NCI-H2196 treated with DMSO at 0.1 percent for 48 hours (cell line): ENCODE results near the gene NAA20.

ENCODE experiments used
- DNase-seq: peaks from one replicate; lab custom pipeline; 2025; ENCODE audit not compliant: unreplicated experiment; lab: John Stamatoyannopoulos, UW

The NAA20 gene, protein sequence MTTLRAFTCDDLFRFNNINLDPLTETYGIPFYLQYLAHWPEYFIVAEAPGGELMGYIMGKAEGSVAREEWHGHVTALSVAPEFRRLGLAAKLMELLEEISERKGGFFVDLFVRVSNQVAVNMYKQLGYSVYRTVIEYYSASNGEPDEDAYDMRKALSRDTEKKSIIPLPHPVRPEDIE

DNA sequence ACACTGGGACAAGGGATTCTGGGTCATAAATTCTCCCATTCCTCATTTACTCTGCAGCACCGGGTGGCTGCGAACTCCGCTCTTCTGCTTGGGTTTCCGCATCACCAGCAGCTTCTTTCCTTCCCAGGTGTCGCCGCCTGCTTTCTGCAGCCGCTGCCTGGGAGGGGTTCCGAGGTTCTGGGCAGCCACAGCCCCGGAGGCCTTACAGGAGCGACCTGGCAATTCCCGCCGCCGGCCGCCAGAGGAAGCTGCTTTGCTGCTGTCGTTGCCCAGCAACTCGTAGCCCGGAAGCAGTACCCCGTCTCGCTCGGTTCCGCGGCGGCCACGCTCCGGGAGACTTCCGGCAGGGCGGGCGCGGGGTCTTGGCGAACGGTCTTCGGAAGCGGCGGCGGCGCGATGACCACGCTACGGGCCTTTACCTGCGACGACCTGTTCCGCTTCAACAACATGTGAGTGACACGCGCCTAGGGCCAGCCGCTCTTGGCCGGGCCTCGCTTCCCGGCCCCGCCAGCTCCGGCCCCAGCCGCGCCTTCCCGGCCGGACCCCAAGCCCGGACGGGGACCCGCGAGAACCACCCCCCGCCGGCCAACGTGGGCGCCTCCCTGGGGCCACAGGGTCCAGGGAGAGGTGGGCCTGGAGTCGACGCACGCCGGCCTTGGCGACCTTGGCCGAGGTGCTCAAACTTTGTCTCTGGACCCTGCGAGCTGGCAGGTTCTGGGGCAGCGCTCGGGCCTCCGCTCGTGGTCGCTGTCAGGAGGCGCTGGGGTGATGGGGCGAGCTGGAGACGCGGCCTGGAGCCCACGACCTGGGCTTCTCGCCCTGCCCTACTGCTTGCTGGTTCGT, at the start of gene NAA20:
Gene NAA20, plus strand, starts transcription at position 362 of the 843 bp plus-strand sequence. Its CDS starts 35 bp downstream, at position 397.
- peak; percentile 94 for DNase-seq

DNA sequence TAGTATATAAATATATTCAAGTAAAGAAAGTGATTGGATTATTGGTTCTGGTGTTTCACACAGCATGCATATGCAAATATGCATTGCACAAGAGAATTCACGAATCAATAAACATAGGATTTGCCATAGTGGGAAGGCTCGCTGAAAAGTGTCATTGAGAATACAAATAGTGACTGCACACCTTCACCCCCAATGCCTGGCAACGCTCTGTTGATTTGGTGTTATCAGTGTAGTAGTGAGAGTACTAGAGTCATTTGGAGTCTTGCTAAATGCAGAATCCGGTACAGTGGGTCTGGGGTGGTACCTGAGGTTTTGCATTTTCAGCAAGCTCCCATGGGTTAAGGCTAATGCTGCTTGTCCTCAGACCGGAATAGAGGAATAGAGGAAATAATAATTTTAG, 49.7 kb upstream of the NAA20 start:
- no peak for DNase-seq

DNA sequence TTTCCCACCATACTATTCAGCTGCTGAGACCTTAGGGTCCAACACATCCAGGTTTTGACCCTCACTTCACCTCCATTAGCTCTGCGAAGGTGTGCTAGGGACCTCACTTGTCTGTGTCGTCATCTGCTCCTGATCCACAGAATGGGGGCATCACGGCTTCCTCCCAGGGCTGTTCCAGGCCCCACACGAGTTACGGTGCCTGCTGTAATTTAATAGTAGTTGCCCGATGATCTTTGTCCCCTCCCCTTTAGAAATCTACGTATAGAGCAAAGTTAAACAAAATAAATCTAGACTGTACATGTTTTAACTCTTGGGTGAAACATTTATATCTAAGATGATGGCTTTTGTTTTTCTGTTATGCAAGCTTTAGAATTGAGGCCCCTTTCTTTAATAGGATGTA, 49.1 kb upstream of the NAA20 start:
- no peak for DNase-seq

DNA sequence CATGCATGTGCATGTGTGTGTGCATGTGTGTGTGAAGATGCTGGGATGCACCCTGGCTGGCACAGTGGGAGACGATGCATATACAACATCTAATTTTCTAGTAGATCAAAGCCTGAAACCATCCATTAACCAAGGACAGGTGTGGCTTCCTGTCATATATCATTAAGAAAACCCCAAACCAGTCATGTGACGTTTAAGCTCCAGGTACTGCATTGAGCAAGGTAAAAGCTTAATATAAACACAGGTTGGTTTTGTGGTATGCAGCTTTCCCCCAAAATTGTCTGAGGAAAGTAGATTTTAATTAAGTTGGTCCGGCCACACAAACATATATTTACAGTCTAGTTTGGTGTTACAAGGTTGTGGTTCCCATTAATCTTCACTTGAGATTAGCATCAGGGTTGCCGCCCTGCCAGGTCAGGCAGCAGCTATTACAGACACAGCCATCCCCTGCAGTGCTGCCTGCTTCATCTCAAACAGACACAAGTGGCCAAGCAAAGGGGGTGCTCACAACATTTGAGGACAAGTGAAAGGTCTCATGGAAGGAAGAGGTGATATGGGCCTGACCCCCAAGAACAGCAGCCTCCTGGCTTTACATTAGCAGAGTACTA, 48.6 kb upstream of the NAA20 start:
- no peak for DNase-seq

DNA sequence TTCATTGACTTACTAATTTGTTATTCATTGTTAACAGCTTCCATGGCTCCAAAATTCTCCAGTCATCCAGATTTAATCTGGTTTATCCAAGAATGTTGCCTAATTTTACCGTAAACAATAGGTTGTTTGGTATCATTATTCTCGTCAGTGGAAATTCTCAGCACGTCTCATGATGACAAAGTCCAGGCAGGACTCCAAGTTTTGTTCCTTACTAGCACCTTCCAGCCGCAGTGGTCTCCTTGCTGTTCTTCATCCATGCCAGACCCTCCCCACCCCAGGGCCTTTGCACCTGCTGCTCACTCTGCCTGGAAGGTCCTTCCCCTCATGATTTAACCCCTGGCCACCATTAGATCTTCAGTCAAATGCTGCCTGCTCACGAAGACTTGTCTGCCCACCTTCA, 48.1 kb upstream of the NAA20 start:
- no peak for DNase-seq

DNA sequence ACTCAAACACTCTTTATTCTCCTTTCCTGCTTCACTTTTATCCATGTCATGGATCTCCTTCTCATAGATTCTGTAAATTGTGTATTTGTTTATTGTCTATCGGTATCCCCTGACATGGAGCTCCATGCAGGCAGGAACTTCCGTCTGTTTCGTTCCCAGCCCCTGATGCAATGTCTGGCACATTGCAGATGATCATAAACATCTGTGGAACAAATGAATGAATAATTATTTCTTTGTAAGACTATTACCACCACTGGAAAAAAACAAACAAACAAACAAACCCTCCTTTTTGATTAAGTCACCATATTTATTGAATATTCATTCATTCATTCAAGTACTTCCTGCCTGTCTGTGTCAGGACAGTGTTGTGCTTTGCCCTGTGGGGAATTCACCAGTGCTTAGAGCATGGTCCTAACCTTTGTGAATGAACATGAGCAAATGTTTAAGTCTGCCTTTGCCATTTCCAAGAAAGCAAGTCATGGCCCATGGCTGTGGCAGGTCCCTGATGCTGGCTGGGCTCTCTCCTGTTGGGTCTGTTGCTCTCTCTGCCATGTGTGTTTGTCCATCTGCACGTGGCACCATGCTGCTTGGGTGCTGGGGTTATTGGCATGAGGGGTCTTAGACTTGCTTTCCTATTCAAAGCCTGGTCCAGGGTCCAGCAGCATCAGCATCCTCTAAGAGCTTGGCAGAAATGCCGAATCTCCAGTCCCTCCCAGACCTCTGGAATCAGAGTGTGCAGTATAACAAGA, 47.5 kb upstream of the NAA20 start:
- no peak for DNase-seq

DNA sequence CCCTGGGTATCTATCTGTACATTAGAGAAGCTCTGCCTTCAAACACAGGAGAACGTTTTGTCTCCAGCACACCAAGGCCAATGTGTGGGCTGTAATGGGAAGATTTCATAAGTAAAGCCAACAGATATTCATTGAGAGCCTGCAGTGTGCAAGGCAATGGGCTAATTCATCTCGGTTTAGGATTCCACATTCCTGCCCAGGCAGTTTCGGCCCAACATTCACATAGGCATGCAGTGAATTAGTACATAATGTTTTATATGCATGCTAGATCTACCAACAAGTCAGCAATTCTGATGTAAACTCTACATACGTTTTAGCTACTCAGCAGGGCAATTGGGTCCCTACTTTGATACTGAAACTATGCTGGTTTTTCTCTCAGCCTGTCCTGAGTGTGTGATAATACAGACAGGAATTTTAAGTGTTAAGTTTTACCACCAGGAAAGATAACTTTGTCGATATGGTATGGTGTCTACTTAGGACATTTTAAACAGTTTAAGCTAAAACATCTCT, 46.9 kb upstream of the NAA20 start:
- DNase-seq: no peak

DNA sequence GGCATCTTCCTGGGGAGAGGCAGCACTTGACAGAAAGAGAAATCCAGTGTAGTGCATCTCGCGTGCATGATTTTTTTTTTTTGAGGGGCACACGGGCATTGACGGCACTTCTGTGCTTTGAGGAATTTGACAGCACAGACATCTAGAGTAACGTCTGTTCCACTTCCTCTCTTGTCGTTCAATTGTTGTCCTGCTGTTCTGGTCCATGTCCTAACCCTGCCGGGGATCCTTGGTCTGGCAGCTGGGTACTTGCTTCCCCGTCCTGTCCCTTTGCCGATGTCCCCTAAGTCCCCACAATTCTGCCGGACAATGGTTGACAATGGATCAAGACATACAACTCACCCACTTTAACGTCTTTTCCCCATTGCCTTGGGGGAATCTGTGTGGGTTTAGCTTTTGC, 46.0 kb upstream of the NAA20 start:
- DNase-seq: no peak

DNA sequence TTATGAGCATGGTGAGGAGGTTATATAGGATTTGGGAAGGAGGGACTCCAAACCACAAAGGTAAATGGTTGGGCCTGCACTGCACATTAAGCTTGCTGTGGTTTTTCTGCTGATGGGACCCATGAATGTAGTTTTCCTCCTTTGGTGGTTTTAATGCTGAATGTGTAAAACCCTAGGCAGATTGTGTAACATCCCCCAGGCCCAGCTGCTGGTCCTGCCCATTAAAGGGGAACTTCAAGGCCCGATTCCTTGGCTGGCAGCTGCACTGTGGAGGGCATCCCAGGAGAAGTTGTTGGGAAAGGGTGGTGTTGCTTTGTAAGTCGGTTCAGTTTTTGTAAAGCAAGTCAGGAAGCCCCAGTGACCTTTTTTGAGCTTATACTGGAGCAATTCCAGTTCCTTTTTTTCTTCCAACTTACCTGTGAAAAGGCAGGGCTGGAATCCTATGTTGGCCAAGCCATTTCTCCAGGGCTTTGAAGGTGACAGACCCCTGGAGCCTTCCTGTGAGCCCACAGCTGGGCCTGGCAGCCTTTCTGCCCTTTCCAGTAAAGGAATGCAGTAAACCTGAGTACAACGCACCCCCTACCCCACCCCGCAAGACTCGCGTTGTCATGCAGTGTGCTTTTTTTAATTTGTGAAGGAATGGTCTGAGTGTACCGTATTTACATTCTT, 43.1 kb upstream of the NAA20 start:
- DNase-seq: no peak

DNA sequence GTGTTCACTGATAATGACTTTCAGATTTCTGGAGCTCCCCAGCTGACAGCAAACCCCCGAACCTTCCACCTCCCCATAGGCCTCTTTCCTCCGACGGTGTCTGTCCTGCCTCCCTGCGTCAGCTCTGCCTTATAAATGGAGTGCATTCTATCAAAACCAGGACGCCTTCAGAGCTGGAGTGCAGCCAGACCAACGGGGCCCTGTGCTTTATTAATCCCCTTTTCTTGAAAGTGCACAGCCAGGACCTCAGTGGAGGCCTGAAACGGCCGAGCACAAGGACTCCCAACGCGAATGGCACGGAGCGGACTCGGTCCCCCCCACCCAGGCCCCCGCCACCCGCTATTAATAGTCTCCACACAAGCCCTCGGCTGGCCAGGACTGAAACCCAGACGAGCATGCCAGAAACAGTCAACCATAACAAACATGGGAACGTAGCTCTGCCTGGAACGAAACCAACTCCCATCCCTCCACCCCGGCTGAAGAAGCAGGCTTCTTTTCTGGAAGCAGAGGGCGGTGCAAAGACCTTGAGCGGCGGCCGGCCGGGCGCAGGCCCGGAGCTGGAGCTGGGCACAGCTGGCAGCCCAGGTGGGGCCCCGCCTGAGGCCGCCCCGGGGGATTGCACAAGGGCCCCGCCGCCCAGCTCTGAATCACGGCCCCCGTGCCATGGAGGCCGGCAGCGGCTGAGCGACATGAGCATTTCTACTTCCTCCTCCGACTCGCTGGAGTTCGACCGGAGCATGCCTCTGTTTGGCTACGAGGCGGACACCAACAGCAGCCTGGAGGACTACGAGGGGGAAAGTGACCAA, 42.3 kb upstream of the NAA20 start:
- no peak for DNase-seq

DNA sequence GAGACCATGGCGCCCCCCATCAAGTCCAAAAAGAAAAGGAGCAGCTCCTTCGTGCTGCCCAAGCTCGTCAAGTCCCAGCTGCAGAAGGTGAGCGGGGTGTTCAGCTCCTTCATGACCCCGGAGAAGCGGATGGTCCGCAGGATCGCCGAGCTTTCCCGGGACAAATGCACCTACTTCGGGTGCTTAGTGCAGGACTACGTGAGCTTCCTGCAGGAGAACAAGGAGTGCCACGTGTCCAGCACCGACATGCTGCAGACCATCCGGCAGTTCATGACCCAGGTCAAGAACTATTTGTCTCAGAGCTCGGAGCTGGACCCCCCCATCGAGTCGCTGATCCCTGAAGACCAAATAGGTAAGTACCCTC, 41.7 kb upstream of the NAA20 start:
- no peak for DNase-seq

DNA sequence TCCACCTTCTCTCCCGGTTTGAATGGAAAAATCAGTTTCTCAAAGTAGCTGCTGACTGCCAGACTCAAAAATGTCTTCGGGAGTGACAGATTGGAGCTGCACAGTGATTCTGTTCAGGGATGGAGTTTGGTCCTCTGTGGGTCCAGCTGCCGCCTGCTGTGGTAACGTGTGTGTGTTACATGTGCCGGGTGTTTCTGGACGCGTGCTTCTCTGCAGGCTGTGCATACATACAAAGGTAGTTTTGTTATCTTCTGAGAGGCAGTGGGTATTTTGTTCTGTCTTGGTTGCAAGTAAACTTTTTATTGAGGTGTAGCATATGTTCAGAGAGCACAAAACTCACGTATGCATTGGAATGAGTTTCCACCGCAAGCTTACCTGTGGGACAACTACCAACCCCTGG, 41.3 kb upstream of the NAA20 start:
- DNase-seq: no peak

DNA sequence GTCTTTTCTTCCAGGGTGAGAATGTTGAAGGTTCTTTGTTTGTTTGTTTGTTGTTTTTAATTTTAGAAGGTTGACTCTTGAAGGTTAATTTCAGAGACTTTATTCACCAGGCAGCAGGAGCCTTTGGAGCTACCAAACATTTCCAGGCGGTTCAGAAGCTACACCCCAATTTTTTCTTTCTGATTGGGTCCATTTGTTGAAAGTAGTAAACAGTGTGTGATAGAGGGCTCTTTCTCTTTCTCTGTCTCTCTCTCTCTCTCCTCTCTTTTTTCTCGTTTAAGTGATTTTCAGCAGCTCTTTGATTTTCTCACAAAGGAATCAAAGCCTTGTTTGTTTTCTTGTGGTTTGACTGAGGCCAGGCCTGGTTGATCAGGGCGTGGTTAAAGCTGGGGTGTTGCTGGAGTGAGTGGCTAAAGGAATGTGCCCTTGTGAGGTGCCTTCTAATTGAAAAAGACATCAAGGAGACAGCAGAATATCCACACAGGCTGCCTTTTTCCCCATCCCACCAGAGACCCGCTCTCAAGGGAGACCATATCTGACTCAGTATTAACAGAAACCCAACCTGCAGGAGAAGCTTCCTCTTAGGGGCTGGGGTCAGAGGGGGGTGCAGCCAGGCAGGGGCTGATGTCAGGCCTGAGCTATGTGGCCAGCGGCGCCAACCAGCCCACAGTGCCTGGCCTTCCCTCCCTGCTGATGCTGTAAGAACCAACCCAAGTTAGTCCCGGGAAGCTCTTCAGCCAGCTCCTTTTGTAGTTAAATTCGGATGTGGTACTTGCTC, 40.4 kb upstream of the NAA20 start:
- no peak for DNase-seq

DNA sequence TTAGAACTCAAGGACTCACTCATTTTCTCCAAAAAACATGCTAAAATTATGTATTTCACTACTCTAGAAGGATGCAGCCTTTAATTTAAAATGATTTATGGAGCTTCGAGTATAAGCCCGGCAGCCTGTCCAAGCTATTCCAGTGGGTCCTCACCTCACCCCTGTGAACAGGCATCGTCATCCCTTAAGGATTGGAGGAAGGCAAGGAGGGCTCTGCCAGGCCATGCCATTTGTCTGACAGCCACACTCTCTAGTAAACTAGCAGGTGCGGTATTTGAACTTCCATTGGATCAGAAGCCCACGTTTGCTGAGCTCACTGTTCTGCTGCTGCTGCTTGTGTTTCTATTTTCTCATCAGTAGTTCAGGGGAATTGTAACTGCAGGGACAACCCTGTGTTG, 39.8 kb upstream of the NAA20 start:
- DNase-seq: no peak

DNA sequence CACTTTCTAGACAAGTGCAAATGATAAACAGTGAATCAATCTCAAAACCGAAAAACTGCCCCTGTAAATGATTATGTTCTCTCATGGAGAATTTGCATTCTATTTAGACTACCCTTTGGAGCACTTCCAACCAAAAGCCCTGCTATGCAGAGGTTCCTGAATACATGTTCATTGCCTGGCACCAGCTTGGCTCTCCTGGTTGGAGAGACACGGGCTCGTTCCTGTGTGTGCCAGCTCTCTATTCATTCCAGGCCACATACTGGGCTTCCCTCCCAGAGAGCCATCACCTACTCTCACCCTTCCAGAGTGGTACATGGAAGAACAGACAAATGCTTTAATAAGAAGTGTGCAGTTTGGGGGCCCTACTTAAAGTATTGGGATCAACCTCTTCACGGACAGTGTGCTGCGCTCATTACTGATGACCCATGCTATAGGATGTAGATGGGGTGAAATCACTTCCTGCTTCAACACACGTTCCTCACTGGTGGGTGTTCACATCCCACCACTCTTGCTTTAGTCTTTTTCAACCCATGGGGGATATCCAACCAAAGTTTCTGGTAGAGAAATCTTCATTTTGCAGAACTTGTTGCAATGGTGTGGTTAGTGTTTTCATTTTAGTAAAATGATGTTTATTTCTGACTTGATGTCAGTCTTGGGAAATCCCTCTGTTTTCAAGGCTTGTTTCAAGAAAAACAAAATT, 38.5 kb upstream of the NAA20 start:
- no peak for DNase-seq

DNA sequence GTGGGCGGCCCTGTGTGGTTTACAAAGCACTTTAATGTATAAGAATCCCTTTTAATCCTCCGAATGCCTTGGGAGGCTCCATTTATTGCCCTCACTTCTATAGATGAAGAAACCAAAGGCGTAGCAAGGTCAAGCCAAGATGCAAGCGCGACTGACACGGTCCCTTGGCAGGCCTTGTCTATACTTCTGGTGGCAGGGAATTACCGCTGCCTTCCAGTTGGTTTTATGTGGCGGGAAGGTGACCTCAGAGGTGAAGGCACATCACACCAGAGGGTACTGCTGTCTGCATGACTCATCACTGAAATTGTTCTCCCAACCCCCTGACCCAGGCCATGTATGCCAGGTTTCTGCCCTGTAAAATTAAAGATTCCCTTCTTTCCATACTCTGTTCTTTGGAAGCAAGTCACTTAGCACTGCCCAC, 36.1 kb upstream of the NAA20 start:
- DNase-seq: no peak

DNA sequence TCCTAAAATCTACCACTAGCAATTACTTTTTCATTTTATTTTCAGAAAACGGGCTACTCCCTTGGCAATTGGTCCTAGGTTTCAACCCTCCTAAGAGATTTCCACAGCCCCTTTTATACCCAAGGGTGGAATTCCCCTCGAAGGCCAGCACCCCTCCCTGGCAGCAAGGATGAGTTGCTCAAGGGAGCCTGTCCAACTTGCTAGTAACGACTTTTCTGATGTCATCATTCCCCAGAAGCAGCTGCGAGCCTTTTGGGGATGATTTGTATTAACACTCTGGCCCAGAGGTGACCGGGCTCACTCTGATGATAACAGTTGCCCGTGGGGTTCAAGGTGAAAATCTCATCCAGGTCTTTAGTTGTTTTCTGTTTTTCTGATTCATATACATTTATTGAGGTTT, 30.7 kb upstream of the NAA20 start:
- no peak for DNase-seq

DNA sequence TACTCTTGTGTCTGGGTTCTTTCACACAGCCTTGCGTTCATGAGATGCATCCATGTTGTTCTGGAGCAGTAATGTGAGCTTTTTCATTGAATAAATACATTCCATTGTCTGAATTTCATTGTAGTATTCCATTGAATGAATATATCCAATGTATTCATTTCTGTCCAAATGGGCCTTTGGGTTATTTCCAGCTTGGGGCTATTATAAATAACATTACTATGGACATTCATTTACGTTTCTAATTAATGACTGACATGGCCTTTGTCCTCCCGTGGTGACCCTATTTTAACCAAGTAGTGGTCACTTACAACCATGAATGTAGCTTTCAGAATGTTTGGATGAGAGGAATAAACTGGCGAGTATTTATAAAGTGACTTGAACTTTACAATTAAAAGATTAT, 30.1 kb upstream of the NAA20 start:
- no peak for DNase-seq

DNA sequence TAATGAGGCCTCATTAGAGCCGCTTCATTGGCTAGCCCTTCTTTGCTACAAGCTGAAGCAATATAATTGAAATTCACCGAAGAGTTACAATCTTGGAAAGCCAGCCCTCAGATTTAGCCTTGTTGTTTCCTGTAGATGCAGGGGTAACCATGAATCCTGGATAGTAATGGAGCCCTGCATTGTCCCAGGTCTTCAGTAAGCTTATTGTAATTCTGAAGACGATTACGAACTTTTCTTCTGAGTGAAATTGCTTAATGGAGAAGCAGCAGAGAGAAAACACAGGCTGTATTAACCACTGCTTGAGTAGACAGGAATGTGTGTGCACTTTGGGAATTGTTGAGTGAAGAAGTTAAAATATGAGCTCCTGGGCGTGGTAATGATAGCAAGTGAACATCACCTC, 26.3 kb upstream of the NAA20 start:
- no peak for DNase-seq
